SKM-1 treated with dmso at 0.1 percent for 144 hours (cell line): Measurements from ENCODE around the gene ZBTB39.
A peak's percentile ranks its signal among the peaks of the same experiment; 100 is the strongest.
"Not testable (repeated sequence)": the region's sequence is repeated elsewhere in the genome, so short reads cannot be mapped to it uniquely, and the experiment has no call there.

ENCODE experiments used
- DNase-seq: peaks from one replicate; lab custom pipeline; 2025; ENCODE audit not compliant: unreplicated experiment; lab: John Stamatoyannopoulos, UW

ZBTB39 gene

DNA sequence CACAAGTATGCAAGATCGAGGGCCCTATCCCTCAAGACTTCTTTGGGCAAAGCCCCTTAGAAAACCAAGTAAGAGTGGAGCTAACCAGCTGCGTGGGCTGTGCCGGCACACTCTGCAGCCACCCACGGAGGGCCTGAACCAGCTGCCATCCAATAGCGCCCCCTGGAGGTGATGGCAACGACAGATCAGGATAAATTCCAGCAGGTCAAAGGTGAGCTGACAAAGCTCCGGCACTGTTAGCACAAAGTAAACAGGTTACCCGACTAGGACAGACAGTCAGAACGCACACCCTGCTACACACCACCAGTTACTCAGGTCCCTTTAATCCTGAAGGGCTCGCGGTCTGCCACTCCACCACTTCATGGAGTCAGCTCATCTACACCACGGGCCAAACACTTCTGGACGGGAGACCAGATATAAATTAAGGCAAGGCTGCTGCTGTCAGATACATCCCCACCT, 4.9 kb downstream of the ZBTB39 start:
- no peak for DNase-seq

DNA sequence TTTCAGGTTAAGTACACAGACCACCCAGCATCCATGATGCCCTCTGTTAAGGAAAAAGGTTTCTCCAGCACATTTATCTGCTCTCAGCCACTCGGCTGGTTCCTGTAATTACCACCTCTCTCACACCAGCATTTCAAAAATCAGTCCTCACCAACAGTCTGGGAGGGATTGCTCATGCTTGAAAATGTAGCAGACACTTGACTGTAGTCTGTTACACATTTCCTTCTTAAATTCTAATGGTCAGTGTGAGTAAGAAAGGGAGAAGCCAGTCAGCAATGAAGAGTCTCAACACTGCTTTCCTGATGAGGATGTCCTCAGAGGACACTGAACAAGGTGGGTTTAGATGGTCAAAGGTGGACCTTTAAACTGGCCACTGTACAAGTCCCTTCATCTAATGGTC, 6.0 kb downstream of the ZBTB39 start:
- DNase-seq: no peak

GRCh38 chr12:56999456-56999855, 6.9 kb downstream of the ZBTB39 start:
- DNase-seq: no peak

DNA sequence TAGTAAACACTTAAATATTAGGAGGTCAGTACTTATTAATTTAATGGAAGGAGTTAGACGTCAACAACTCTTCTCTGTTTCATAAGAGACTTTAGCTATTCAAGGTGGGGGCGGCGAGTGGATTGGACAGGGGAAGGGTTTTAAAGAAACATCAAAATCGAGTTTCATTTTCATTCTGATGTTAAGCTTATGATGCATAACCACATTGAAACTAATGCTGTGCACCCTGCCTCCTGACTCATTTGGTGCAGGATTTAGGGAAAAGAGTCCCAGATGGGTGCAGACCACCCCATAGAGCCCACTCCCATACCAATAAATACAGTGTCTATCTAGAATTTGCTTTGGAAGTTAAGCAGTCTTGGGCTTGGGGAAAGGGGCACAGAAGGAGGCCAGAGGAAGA, 7.4 kb downstream of the ZBTB39 start:
- no peak for DNase-seq

- DNase-seq: no peak
These were observed 8.0 kb downstream of the ZBTB39 start for GRCh38 chr12:56998316-56998715.

DNA sequence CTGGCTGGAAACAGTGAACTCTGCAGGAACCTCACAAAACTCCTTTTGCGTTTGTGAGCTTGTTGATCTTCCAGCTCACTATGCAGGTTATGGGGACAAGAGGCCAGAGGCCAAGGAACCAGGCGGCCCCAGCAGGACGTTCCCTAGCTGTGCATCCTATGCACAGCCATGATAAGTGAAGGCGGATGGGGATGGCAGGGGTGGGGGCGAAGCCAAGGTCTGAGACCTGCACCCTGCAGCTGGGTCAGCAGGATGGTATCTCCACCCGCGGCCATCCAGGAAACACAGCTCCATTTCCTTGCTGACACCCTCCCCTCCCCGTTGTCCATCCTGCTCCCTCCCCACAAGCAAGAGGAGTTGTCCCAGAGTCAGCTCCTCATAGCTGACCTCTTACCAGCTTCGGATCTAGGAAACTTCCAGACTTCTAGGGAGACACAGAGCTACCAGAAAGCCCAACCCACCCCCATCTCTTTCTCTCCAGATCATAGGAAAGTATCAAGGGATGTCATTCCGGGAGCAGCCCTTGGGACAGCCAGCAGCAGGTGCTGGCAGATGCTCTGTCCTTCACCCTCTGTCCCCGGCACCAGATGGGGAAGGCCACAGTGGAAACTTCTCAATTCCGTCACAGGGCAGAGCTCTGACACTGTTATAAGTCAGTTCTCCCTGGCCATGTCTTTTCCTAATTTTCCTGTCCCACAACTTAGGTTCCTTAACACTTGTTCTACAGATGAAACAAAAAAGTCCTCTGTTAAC, 9.4 kb downstream of the ZBTB39 start:
- no peak for DNase-seq

DNA sequence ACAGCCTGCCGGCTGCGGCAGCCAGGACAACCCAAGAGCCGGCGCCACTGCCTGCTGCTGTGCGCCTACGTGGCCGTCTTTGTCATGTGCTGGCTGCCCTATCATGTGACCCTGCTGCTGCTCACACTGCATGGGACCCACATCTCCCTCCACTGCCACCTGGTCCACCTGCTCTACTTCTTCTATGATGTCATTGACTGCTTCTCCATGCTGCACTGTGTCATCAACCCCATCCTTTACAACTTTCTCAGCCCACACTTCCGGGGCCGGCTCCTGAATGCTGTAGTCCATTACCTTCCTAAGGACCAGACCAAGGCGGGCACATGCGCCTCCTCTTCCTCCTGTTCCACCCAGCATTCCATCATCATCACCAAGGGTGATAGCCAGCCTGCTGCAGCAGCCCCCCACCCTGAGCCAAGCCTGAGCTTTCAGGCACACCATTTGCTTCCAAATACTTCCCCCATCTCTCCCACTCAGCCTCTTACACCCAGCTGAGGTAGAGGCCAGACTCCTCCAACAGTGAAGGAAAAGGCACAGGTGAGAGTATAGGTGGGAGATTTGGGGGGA, 10.3 kb downstream of the ZBTB39 start:
- no peak for DNase-seq

DNA sequence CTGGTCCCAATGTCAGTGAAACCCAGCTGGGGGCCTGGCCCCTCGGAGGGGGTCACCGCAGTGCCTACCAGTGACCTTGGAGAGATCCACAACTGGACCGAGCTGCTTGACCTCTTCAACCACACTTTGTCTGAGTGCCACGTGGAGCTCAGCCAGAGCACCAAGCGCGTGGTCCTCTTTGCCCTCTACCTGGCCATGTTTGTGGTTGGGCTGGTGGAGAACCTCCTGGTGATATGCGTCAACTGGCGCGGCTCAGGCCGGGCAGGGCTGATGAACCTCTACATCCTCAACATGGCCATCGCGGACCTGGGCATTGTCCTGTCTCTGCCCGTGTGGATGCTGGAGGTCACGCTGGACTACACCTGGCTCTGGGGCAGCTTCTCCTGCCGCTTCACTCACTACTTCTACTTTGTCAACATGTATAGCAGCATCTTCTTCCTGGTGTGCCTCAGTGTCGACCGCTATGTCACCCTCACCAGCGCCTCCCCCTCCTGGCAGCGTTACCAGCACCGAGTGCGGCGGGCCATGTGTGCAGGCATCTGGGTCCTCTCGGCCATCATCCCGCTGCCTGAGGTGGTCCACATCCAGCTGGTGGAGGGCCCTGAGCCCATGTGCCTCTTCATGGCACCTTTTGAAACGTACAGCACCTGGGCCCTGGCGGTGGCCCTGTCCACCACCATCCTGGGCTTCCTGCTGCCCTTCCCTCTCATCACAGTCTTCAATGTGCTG, 11.0 kb downstream of the ZBTB39 start:
- no peak for DNase-seq

DNA sequence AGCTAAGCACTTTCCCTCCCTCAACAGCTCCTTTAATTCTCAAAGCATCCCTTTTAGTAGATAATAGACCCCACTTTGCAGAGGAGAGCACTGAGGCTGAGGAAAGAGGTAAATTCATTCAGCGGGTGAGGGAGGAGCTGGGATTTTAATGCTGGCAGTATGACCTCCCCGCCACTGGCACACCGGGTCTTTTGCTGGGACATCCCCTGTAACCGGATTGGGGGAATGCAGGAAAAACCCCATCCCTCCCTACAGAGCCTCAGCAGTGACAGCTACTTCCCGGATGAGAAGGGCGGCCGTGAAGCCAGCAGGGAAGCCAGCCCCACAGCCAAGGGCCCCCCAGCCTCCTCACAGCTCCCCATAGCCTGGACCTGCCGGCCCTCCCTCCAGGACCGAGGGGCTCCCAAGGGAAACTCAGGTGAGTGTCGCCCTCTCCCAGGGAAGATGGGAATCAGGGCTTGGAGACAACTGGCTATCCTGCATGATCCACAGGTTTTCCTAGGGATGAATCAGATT, 12.1 kb downstream of the ZBTB39 start:
- DNase-seq: no peak

GRCh38 chr12:56993346-56993745, 13.0 kb downstream of the ZBTB39 start:
- DNase-seq: no peak

DNA sequence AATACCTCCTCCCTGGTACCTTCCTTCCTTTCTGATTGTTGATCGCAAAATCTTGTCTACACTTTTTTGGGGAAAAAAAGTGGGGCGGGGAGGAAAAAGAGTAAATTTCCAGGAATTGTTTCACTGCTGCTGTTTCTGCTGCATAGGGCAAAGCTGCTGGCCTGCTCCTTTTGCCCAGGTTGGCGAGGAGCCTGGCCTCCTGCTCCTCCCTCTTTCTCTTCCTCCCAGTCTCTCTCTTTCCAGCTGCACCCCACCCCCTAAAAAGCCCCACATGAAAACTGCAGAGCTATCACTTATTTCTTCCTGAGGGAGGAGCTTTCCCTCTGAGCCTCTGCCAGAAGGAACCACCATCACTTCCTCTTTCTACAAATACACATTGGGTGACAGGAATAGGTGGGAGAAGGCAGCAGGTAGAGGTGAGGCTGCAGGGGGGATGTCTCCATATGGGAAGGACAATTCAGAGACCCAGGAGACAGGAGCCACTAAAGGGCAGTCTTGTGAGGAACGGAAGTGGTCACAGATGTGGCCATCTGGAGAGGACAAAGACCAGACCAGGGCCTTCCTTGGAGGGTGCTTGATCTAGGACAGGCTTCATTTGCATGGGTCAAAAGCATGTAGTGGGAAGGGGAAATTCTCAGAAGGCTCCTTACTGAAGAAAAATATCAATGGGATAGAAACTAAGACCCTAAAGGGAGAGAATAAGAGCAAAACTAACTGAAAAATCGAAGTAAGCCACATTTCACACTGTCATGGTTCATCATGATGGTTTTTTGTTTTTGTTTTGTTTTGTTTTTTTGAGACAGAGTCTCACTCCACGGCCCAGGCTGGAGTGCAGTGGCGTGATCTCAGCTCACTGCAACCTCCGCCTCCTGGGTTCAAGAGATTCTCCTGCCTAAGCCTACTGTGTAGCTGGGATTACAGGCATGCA, 14.8 kb downstream of the ZBTB39 start:
- peak; percentile 7 for DNase-seq

DNA sequence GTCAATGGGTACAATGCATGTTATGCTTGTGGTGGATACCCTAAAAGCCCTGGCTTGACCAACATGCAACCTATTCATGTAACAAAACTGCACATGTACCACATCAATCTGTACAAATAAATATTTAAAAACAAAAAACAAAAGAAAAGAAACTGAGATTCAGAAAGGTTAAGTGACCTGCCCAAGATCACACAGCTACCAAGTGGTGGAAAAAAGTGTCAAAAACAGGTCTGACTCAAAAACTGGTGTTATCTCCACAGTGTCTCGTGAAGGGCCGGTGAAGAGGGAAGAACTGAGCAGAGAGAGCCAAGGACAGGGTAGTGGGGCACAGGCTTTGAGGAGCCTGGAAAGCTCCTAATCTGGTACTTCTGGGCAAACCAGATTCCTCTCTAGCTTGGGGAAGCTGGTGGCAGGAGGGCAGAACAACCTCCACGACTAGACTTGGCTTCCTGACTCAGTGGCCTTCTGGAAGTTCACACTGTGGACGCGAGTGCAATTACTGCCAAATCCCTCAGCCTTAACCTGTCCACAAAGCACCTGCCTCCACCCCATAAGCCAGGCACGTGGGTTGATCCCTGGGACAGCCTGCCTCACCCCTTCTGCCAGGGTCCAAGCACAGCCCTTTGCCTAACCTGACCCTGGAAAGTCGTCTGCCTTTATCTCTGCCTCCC, 15.6 kb downstream of the ZBTB39 start:
- no peak for DNase-seq

DNA sequence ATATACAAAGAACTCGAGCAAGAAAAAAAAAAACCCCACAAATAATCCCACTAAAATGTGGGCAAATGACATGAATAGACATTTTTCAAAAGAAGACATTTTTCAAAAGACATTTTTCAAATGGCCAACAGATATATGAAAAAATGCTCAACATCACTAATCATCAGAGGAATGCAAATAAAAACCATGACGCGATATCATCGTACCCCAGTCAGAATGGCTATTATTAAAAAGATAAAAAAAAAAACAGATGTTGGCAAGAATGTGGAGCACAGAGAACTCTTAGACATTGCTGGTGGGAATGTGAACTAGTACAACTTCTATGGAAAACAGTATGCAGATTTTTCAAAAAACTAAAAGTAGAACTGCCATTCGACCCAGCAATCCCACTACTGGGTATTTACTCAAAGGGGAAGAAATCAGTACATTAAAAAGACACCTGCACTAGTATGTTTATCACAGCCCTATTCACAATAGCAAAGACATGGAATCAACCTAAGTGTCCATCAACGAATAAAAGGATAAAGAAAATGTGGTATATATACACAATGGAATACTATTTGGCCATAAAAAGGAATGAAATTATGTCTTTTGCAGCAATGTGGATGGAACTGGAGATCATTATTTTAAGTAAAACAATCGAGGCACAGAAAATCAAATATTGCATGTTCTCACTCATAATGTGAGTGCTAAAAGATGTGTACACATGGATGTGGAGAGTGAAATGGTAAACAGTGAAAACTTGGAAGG, 16.3 kb downstream of the ZBTB39 start:
- DNase-seq: no peak

- DNase-seq: peak; percentile 51
These were observed 18.1 kb downstream of the ZBTB39 start for GRCh38 chr12:56988207-56988739.

- peak; percentile 43 for DNase-seq
These were observed 18.7 kb downstream of the ZBTB39 start for GRCh38 chr12:56987551-56988053.

- DNase-seq: no peak
These were observed 19.3 kb downstream of the ZBTB39 start for GRCh38 chr12:56987011-56987410.

- DNase-seq: not testable (repeated sequence)
These were observed 20.6 kb downstream of the ZBTB39 start for GRCh38 chr12:56985714-56986113.

- no peak for DNase-seq
These were observed 23.0 kb downstream of the ZBTB39 start for GRCh38 chr12:56983386-56983785.

DNA sequence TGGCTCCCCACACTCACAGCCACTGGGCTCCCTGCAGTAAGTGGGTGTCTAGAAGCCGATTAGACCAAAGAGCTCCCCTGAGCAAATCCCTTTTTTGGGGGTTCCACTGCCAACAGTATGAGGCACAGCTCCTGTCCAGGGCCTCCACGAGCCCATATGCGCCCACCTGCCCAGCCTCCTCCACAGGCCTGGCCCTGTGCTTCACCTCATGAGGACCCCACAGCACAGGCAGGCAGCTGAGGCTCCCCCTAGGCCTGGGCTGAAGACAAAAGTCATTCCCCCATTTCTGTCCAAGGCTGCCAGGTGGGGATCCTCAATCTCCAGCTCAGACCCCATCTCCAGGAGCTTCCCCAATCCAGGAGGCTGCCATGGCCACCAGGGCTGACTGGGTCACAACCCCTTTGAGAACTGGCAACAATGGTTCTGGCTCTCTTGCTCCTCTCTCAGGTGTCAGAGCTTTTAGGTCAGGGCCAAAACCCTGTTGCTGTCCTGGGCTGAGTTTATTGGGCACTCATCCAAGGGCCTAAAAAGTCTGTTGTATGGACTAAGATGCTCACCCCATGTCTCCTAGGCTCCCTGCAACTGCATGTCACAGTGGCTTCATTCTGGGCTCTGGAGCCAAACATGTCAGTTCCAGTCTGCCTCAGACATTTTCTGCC, 23.6 kb downstream of the ZBTB39 start:
- not testable (repeated sequence) for DNase-seq
